ENCODE measurements around the gene ZNF275.

GRCh38 chrX:153353416-153353815, 19.5 kb downstream of the ZNF275 start:
- TF ChIP-seq POLR2A (IDR thresholded peaks at IDR 0.05; ENCODE audit: low read length) (no peak), GATA1 (IDR thresholded peaks at IDR 0.05; ENCODE audit: low read depth, low read length) (no peak)

All from erythroblast (primary cell).